ENCODE measurements around the gene BTBD16. TPM values are rescaled to one million over a fixed set of nuclear protein-coding genes. Genes with fewer than 3 reads are reported as not detected.

BTBD16 gene
- total RNA-seq, 2 donors from 2014 or later: 0.62 TPM; not detected in 1

GRCh38 chr10:122298598-122299301, 27.7 kb downstream of the BTBD16 start:
- no peaks in the 10 kb centered on the region for H3K27me3 ChIP-seq (replicated peaks; ENCODE audit: insufficient read depth)
- no peaks in the 10 kb centered on the region for H3K4me1 ChIP-seq (replicated peaks)
- no peak overlapping the region for H3K4me3 ChIP-seq
- no peaks in the 10 kb centered on the region for H3K36me3 ChIP-seq
- TF ChIP-seq CTCF (IDR thresholded peaks at IDR 0.05) (peak; percentile 83 to 92 (median 88)), POLR2AphosphoS5 (IDR thresholded peaks at IDR 0.05) (peak; percentile 45), POLR2A (IDR thresholded peaks at IDR 0.05) (no peak)
- peak; percentile 53 for DNase-seq (ENCODE audit: low spot score)
- intact Hi-C loops (cut with DNase I): loop anchor here (1.0 to 5.0 kb wide), 3 partner anchors 44 to 266 kb away; no protein-coding TSS in a partner anchor
- H3K9me3 ChIP-seq: no peaks in the 10 kb centered on the region
- WGBS: 18% methylated on average over 13 of the region's 15 CpGs
- no peak overlapping the region for H3K27ac ChIP-seq

- Histone ChIP-seq H3K9me3 (no peaks in the 10 kb centered on the region), H3K4me3 (no peak overlapping the region), H3K4me1 (replicated peaks) (no peaks in the 10 kb centered on the region), H3K27ac (no peak overlapping the region), H3K36me3 (no peaks in the 10 kb centered on the region), H3K27me3 (replicated peaks; ENCODE audit: insufficient read depth) (no peaks in the 10 kb centered on the region)
- no peak for DNase-seq (ENCODE audit: low spot score)
- TF ChIP-seq POLR2A (IDR thresholded peaks at IDR 0.05): no peak
- TF ChIP-seq POLR2AphosphoS5 (IDR thresholded peaks at IDR 0.05): no peak
- no peak for TF ChIP-seq CTCF (IDR thresholded peaks at IDR 0.05)
- 87% methylated on average over 14 of the region's 14 CpGs for WGBS
- intact Hi-C loops (cut with DNase I): loop anchor here (1.0 to 5.0 kb wide), 3 partner anchors 43 to 265 kb away; no protein-coding TSS in a partner anchor
Measured at GRCh38 chr10:122299423-122300075, 28.5 kb downstream of the BTBD16 start.

- H3K4me3 ChIP-seq: no peak overlapping the region
- intact Hi-C loops (cut with DNase I): no loop called here
- 66% methylated on average over 12 of the region's 12 CpGs for WGBS
- TF ChIP-seq POLR2AphosphoS5 (IDR thresholded peaks at IDR 0.05) (no peak), CTCF (IDR thresholded peaks at IDR 0.05) (no peak), POLR2A (IDR thresholded peaks at IDR 0.05) (no peak)
- no peaks in the 10 kb centered on the region for H3K4me1 ChIP-seq (replicated peaks)
- no peak overlapping the region for H3K27ac ChIP-seq
- DNase-seq (ENCODE audit: low spot score): no peak
- H3K36me3 ChIP-seq: no peaks in the 10 kb centered on the region
- H3K9me3 ChIP-seq: no peaks in the 10 kb centered on the region
- H3K27me3 ChIP-seq (replicated peaks; ENCODE audit: insufficient read depth): no peaks in the 10 kb centered on the region
Measured at GRCh38 chr10:122301055-122301810, 30.1 kb downstream of the BTBD16 start.

GRCh38 chr10:122301811-122302115, 30.7 kb downstream of the BTBD16 start:
- Histone ChIP-seq H3K4me3 (no peak overlapping the region), H3K27me3 (replicated peaks; ENCODE audit: insufficient read depth) (no peaks in the 10 kb centered on the region), H3K36me3 (no peaks in the 10 kb centered on the region), H3K9me3 (no peaks in the 10 kb centered on the region), H3K4me1 (replicated peaks) (no peaks in the 10 kb centered on the region), H3K27ac (no peak overlapping the region)
- intact Hi-C loops (cut with DNase I): no loop called here
- TF ChIP-seq CTCF (IDR thresholded peaks at IDR 0.05) (no peak), POLR2AphosphoS5 (IDR thresholded peaks at IDR 0.05) (no peak), POLR2A (IDR thresholded peaks at IDR 0.05) (no peak)
- WGBS: 84% methylated on average over 7 of the region's 7 CpGs
- DNase-seq (ENCODE audit: low spot score): no peak

All from prostate gland (tissue), 2 donors.